Upper lobe of right lung (tissue), 1 donor: ENCODE data around the gene SPNS3. TPM values are rescaled to one million over a fixed set of nuclear protein-coding genes. Genes with fewer than 3 reads are reported as not detected.

Experiments used
- ATAC-seq: fragments of 200-7000 bp; cut with Tn5 transposase; one replicate; pipeline ENCODE4 v1.9.1; 2020; ENCODE audit warnings: mild to moderate bottlenecking, moderate library complexity
- DNase-seq: peaks from one replicate; pipeline ENCODE4 v3.0.0-alpha.2; 2020
- H3K27ac ChIP-seq: fragments of 200-600 bp; one replicate; pipeline ENCODE4 v1.8.0; 2022
- H3K27me3 ChIP-seq: fragments of 200-600 bp; one replicate; pipeline ENCODE4 v1.8.0; 2022; ENCODE audit warnings: mild to moderate bottlenecking
- H3K36me3 ChIP-seq: fragments of 200-600 bp; one replicate; pipeline ENCODE4 v1.8.0; 2022
- H3K4me1 ChIP-seq: fragments of 200-600 bp; one replicate; pipeline ENCODE4 v1.8.0; 2022
- H3K4me3 ChIP-seq: fragments of 200-600 bp; one replicate; pipeline ENCODE4 v1.8.0; 2022; ENCODE audit warnings: mild to moderate bottlenecking
- H3K9me3 ChIP-seq: fragments of 200-600 bp; one replicate; pipeline ENCODE4 v1.8.0; 2022
- CTCF ChIP-seq: fragments of 200-600 bp; IDR thresholded peaks from one replicate; pipeline ENCODE4 v1.8.0; 2022; ENCODE audit warnings: antibody characterized with exemption
- intact Hi-C: fragments of 100-400 bp; cut with DNase I; formaldehyde crosslinking; loops from one replicate; pipeline ENCODE4 v1.11.0; 2022
- total RNA-seq: library from RNA; stranded (reverse); fragmentation: NEBNext Ultra II Directional; extraction: Animal tissue kit (Norgen Biotek cat#: 25700); gene quantifications from one replicate; pipeline ENCODE4 v1.2.1, GENCODE V29; 2021
- donor health status: DM: no; HTN: yes; CAD: no; lungs with severe emphysema.

SPNS3 gene
- total RNA-seq, 1 donor from 2014 or later, result 0.87 TPM

GRCh38 chr17:4453812-4454591 lies 20.3 kb downstream of the SPNS3 start:
- Histone ChIP-seq H3K36me3 (no peaks in the 10 kb centered on the region), H3K9me3 (no peaks in the 10 kb centered on the region), H3K4me3 (no peak overlapping the region), H3K4me1 (peaks cover 10% of the 10 kb centered on the region), H3K27ac (no peak overlapping the region), H3K27me3 (no peaks in the 10 kb centered on the region)
- DNase-seq (no peak), ATAC-seq (no peak)
- intact Hi-C loops, result no loop called here
- no peak for TF ChIP-seq CTCF

- DNase-seq (no peak), ATAC-seq (no peak)
- Histone ChIP-seq H3K9me3 (no peaks in the 10 kb centered on the region), H3K36me3 (no peaks in the 10 kb centered on the region), H3K27me3 (no peaks in the 10 kb centered on the region), H3K4me3 (no peak overlapping the region), H3K27ac (no peak overlapping the region), H3K4me1 (no peaks in the 10 kb centered on the region)
- intact Hi-C loops, result no loop called here
- TF ChIP-seq CTCF, result no peak
These were observed 26.9 kb downstream of the SPNS3 start for GRCh38 chr17:4460661-4461060.

- Histone ChIP-seq H3K27ac (no peak overlapping the region), H3K4me1 (no peaks in the 10 kb centered on the region), H3K27me3 (no peaks in the 10 kb centered on the region), H3K9me3 (no peaks in the 10 kb centered on the region), H3K4me3 (no peak overlapping the region), H3K36me3 (no peaks in the 10 kb centered on the region)
- peak; percentile 15 for ATAC-seq
- no peak for DNase-seq
- intact Hi-C loops, result no loop called here
- no peak for TF ChIP-seq CTCF
These were observed 30.2 kb downstream of the SPNS3 start for GRCh38 chr17:4463818-4464476.

GRCh38 chr17:4465786-4466185 lies 32.0 kb downstream of the SPNS3 start:
- DNase-seq (no peak), ATAC-seq (no peak)
- intact Hi-C loops, result no loop called here
- Histone ChIP-seq H3K9me3 (no peaks in the 10 kb centered on the region), H3K27me3 (no peaks in the 10 kb centered on the region), H3K4me3 (no peak overlapping the region), H3K4me1 (no peaks in the 10 kb centered on the region), H3K27ac (no peak overlapping the region), H3K36me3 (no peaks in the 10 kb centered on the region)
- TF ChIP-seq CTCF, result no peak

GRCh38 chr17:4467287-4467686 lies 33.5 kb downstream of the SPNS3 start:
- no peak for DNase-seq
- H3K27me3 ChIP-seq, result no peaks in the 10 kb centered on the region
- H3K36me3 ChIP-seq, result no peaks in the 10 kb centered on the region
- no peak overlapping the region for H3K27ac ChIP-seq
- H3K4me3 ChIP-seq, result no peak overlapping the region
- no peaks in the 10 kb centered on the region for H3K9me3 ChIP-seq
- H3K4me1 ChIP-seq, result no peaks in the 10 kb centered on the region
- no peak for TF ChIP-seq CTCF
- intact Hi-C loops, result no loop called here
- no peak for ATAC-seq
